Sigmoid colon (tissue), 4 donors: ENCODE results near the gene DIPK1A.
A peak's percentile ranks its signal among the peaks of the same experiment; 100 is the strongest.

ENCODE experiments used
- CTCF ChIP-seq, 4 experiments: fragments of 450-650 bp in 3 of 4; fragments of 200-600 bp in 1 of 4; IDR thresholded peaks; one replicate each; pipeline ENCODE4 v1.5.1; 2016 to 2019; ENCODE audit warnings: antibody characterized with exemption in 4 of 4, mild to moderate bottlenecking in 3 of 4, moderate library complexity in 2 of 4
- EP300 ChIP-seq, 4 donors: sonication (generic); formaldehyde crosslinking; IDR thresholded peaks; one replicate each; pipeline ENCODE4 v1.6.1; 2017; ENCODE audit warnings: antibody characterized with exemption in 4 of 4
- POLR2A ChIP-seq, 2 donors: fragments of 450-650 bp; IDR thresholded peaks; one replicate each; pipeline ENCODE4 v1.6.1; 2016; ENCODE audit warnings: antibody characterized with exemption in 2 of 2, mild to moderate bottlenecking in 2 of 2, moderate library complexity in 2 of 2
- POLR2AphosphoS5 ChIP-seq, 4 donors: sonication (generic); formaldehyde crosslinking; IDR thresholded peaks; one replicate each; pipeline ENCODE4 v1.6.1; 2017; ENCODE audit warnings: antibody characterized with exemption in 4 of 4

GRCh38 chr1:92961131-92961895 lies at the start of gene DIPK1A:
- TF ChIP-seq CTCF (IDR thresholded peaks at IDR 0.05) = peak in 1 of 4 experiments; percentile 26
- peak in 1 of 2 donors; percentile 48 for TF ChIP-seq POLR2A (IDR thresholded peaks at IDR 0.05)
- peak; percentile 75 to 90 (median 85) for TF ChIP-seq POLR2AphosphoS5 (IDR thresholded peaks at IDR 0.05)
- no peak for TF ChIP-seq EP300 (IDR thresholded peaks at IDR 0.05)
